GM12878 (cell line): Measurements from ENCODE around the gene BNC2.

ENCODE experiments used
- CBFB ChIP-seq: IDR thresholded peaks from 2 replicates; pipeline ENCODE4 v1.6.1; 2016; ENCODE audit warnings: antibody characterized with exemption, low read depth
- FOXM1 ChIP-seq: IDR thresholded peaks from 2 replicates; pipeline ENCODE4 v1.6.1; 2012; ENCODE audit warnings: low read depth, mild to moderate bottlenecking, inconsistent platforms, low read length, moderate library complexity
- HDGF ChIP-seq: fragments of 450-650 bp; IDR thresholded peaks from 2 replicates; pipeline ENCODE4 v1.6.1; 2016; ENCODE audit warnings: antibody characterized with exemption
- JUNB ChIP-seq: IDR thresholded peaks from 2 replicates; pipeline ENCODE4 v1.6.1; 2016; ENCODE audit warnings: antibody characterized with exemption, mild to moderate bottlenecking
- NFIC ChIP-seq: IDR thresholded peaks from 2 replicates; pipeline ENCODE4 v1.6.1; 2012; ENCODE audit warnings: low read depth, mild to moderate bottlenecking, inconsistent platforms, low read length, moderate library complexity
- TF ChIP-seq, protein P1 (sequence below), 3 experiments: IDR thresholded peaks in 2 of 3; conservative IDR thresholded peaks in 1 of 3; 2 replicates each; pipeline ENCODE4 v1.5.1; 2011; ENCODE audit warnings: low read depth in 3 of 3, low read length in 3 of 3, mild to moderate bottlenecking in 3 of 3, control low read depth in 2 of 3, moderate library complexity in 2 of 3, inconsistent platforms in 1 of 3, mixed read lengths in 1 of 3; ENCODE audit not compliant: control insufficient read depth in 2 of 3, insufficient read depth in 1 of 3; ENCODE audit errors: extremely low read depth in 1 of 3
- TF ChIP-seq, protein P2 (sequence below): fragments of 450-650 bp; formaldehyde crosslinking; IDR thresholded peaks from 2 replicates; pipeline ENCODE4 v1.5.0; 2022; ENCODE audit warnings: mild to moderate bottlenecking, missing genetic modification characterization

DNA sequence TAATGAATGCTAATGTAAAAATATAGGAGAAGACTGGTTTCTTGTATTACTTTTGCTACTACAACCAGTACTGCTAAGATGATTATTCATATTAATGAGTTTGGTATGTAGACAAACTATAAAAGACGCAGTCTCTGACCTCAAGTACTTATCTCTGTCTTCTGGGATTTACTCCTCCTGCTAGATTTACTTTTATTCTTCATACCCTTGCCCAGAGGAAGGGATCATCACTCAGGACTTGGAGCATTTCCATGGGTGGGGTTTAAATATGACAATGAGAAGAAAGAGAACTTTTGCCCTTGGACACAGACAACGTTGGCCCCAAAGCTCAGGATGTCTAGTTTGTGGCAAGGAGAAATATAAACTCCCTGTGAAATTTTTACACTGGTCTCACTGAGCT lies 126.1 kb downstream of the BNC2 start:
- no peak for TF ChIP-seq HDGF
- no peak for TF ChIP-seq JUNB
- TF ChIP-seq, protein P1, sequence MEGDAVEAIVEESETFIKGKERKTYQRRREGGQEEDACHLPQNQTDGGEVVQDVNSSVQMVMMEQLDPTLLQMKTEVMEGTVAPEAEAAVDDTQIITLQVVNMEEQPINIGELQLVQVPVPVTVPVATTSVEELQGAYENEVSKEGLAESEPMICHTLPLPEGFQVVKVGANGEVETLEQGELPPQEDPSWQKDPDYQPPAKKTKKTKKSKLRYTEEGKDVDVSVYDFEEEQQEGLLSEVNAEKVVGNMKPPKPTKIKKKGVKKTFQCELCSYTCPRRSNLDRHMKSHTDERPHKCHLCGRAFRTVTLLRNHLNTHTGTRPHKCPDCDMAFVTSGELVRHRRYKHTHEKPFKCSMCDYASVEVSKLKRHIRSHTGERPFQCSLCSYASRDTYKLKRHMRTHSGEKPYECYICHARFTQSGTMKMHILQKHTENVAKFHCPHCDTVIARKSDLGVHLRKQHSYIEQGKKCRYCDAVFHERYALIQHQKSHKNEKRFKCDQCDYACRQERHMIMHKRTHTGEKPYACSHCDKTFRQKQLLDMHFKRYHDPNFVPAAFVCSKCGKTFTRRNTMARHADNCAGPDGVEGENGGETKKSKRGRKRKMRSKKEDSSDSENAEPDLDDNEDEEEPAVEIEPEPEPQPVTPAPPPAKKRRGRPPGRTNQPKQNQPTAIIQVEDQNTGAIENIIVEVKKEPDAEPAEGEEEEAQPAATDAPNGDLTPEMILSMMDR (IDR thresholded peaks at IDR 0.05 in 2 of 3, conservative IDR thresholded peaks at IDR 0.05 in 1 of 3; ENCODE audit: control insufficient read depth in 2 of 3, extremely low read depth in 1 of 3, insufficient read depth in 1 of 3, low read depth in 3 of 3, low read length in 3 of 3) = no peak
- TF ChIP-seq, protein P2, sequence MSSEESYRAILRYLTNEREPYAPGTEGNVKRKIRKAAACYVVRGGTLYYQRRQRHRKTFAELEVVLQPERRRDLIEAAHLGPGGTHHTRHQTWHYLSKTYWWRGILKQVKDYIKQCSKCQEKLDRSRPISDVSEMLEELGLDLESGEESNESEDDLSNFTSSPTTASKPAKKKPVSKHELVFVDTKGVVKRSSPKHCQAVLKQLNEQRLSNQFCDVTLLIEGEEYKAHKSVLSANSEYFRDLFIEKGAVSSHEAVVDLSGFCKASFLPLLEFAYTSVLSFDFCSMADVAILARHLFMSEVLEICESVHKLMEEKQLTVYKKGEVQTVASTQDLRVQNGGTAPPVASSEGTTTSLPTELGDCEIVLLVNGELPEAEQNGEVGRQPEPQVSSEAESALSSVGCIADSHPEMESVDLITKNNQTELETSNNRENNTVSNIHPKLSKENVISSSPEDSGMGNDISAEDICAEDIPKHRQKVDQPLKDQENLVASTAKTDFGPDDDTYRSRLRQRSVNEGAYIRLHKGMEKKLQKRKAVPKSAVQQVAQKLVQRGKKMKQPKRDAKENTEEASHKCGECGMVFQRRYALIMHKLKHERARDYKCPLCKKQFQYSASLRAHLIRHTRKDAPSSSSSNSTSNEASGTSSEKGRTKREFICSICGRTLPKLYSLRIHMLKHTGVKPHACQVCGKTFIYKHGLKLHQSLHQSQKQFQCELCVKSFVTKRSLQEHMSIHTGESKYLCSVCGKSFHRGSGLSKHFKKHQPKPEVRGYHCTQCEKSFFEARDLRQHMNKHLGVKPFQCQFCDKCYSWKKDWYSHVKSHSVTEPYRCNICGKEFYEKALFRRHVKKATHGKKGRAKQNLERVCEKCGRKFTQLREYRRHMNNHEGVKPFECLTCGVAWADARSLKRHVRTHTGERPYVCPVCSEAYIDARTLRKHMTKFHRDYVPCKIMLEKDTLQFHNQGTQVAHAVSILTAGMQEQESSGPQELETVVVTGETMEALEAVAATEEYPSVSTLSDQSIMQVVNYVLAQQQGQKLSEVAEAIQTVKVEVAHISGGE = no peak
- TF ChIP-seq FOXM1 = no peak
- no peak for TF ChIP-seq CBFB
- TF ChIP-seq NFIC = no peak
